ENCODE measurements around the gene SNX22.

- TF ChIP-seq CTCF (IDR thresholded peaks at IDR 0.05) (no peak), POLR2A (IDR thresholded peaks at IDR 0.05) (no peak)
Measured at GRCh38 chr15:64156652-64157331, 5.3 kb downstream of the SNX22 start.

All from Peyer's patch (tissue), 4 donors.